OCI-M1 (cell line): Measurements from ENCODE around the gene CHML.

ENCODE experiments used
- DNase-seq: peaks from one replicate; lab custom pipeline; 2025; lab: John Stamatoyannopoulos, UW

The CHML gene

DNA sequence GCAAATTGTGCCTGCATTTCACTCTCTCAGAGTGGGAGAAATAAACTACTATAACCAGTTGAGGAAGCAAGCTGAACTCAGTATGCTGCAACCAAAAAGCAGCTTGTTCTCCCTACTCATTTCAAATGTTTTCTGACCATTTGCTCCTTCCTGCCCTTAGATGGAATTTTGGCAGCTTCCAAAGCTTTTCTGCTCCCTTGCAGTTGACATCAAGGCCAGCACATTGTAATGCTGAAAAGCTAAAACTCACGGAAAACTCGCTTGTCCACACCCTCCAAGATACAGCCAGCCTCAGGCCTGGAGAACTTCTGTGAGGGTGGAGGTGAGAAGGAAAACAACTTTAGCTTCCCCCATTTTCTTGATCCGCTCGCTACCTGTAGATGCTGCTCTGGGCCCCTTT, 5.0 kb upstream of the CHML start:
- no peak for DNase-seq

DNA sequence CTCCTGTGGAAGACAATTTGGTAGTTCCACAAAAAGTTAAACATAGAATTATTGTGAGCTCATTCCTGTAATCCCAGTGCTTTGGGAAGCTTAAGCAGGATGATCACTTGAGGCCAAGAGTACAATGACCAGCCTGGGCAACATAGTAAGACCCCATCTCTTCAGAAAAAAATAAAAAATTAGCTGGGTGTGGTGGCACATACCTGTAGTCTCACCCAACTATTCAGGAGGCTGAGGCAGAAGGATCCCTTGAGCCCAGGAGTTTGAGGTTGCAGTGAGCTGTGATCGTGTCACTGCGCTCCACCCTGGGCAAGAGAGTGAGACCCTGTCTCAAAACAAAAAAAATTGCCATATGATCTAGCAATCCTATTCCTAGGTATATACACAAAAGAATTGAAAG, 4.1 kb upstream of the CHML start:
- no peak for DNase-seq

DNA sequence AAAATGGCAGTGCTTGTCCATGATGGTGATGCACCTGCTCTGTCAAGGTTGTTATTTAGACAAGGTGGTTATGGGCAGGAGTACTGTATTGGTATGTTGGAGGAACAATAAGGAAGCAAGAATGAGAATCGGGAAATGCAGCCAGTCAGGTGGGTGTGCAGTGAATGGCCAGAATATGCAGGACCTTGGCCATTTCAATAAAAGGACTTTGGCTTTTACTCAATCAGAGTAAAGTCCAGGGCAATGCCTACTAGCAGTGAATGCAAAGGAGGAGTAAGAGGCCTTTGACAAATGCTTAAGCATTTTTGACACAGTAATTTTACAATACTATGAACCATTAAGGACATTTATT, 2.4 kb upstream of the CHML start:
- DNase-seq: no peak

DNA sequence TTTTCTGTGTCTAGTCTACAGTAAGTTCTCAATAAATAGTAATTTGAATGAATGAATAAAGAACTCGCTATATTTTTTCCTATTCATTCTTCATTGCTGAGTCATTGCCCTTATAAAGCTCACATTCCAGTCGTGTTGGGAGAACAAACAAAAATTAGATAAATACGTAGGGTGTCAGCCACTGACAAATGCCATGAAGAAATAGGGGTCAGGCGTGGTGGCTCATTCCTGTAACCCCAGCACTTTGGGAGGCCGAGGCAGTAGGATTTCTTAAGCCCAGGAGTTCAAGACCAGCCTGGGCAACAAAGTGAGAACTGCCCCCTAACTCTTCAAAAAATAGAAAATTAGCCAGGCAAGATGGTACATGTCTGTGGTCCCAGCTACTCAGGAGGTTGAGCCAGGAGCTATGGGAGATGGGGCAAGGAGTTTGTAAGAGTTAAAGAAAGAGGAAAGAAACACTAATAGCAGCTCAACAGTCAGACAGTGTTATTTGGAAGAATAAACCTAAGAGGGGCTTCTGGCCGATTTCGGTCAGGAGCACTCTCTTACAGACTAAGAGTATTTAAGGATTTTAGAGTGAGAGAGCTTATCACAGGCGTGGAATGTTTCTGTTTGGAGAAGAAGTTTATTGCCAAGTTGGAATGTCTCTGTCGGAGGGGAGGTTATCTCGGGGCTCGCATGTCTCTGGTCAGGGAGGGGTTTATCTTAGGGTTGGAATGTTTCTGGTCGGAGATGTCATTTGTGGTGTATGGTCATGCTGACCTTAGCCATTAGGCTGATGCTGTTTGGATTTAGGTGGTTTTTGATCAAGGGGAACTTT, 1.8 kb upstream of the CHML start:
- no peak for DNase-seq

- DNase-seq: peak; percentile 49
Measured at GRCh38 chr1:241640867-241641622, 876 bp upstream of the CHML start.

DNA sequence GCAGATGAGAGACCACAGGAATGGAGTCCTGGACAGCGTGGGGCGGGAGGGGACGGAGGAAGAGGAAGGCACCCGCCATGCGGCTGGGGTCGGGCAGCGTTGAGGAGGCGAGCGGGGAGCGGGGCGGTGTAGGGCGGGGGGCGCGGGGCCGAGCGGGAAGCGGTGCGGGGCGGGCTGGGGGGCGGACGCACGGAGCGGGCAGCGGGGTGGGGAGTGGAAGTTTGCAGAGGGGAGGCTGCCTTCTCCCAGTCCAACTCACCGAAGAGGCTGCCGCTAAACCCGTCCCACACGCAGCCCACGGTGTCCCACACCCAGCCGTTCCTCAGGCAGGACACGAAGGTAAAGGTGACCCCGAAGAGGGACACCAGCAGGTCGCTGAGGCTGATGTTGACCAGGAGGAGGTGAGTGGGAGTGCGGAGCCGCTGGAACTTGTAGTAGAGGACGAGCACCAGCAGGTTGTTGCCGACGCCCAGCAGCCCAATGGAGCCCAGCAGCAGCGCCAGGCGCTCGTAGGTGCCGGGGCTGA, 483 bp downstream of the CHML start:
- DNase-seq: peak; percentile 80

DNA sequence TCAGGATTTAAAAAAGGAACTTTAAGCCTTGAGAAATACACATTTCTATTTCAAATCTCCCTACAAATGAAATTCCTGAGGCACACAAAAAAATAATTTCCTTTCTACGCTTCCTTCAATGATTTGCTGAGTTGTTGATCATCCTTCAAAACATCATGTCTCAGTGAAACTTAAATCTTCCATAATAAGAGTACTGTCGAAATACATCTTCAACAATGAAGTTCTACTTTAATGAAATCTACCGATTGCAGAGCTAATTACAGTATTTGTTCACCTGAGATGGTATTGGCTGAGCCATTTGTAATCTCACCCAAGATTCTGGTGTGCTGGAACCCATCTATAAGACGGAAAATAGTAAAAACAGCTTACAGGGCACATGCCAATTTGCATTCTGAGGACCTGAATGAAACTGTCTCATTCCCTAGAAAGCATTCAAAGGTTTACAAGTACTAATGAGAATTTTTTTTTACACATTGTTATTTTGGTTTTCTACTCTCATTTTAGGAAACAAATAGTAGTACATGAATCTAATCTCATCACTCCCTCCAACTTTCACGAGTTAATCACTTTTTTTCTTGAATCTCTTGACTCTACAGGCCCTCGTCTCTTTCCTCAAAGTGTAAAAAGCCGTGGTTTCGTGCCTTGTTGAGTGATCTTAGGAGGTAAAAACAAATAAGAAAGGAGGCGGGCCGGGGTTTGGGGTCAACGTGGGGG, 1.1 kb downstream of the CHML start:
- peak; percentile 70 for DNase-seq

DNA sequence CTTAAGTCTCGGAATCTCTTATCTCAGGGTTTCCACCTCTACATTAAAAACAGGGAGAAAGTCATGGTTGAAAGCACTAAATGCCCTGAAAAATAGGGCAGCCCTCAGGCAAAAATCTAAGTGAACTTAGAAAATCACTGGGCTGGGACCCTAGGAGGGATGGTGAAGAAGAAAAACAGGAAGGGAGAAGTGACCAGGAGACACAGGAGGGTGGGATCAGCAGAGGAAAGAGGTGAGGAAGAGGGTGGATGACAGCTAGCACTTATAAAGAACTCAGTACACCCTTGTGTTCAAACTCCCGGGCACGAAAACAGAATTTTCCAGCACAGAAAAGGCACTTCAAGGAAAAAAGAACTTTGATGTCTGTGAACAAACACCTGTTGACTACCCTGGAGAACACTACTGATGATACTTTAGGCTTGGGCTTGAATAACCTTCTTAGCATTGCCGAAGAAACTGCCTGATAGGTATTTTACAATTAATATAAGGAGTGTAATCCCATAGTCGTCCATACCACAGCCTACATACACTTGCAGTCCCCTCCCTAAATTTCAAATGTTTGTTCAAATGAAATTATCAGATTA, 2.0 kb downstream of the CHML start:
- DNase-seq: peak; percentile 66

- DNase-seq: peak; percentile 66
Measured at GRCh38 chr1:241637604-241638003, 2.6 kb downstream of the CHML start.

DNA sequence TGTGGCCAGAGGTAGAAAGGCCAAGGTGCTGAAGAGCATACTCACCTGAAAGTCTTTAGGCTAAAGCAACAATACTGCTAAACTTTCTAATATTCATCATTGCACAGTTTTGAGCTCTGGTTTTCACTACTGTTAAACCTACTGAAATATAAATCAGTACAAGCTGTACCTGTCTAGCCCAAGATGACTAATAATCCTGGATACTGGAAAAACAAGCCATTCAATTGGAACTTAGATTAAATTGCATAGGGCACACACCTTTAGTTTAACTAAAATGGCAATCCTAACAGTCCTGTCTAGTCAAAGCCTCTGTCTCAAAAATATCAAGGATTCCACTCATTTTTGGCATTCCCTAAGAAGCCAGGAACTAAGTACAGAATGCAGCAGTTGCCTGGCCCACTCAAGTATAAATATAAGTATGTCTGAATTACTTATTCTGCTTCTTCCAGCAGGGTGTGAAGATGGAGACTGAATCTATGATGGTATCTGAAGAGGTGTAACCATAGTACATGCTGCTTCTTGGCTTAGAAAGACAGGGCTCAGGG, 3.1 kb downstream of the CHML start:
- DNase-seq: no peak

GRCh38 chr1:241636291-241636690, 3.9 kb downstream of the CHML start:
- DNase-seq: no peak

- DNase-seq: no peak
Measured at GRCh38 chr1:241635556-241636152, 4.5 kb downstream of the CHML start.

DNA sequence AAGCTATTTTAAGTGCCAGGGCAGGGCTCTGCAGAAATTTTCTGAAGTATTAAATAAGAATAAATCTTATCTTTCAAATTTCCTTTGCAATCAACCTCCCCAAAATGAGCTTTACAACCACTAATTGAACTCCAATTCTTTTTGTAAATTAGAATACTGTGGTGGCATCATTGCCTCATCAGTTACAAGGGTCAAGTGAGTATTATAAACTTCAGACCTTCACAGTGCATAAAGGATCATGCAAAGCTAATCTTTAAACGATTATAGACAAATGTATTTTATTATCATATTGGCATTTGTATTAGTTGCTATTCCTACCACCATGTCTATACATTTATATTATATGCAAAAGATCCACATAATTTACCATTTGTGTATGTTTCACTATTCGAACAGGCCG, 7.2 kb downstream of the CHML start:
- DNase-seq: no peak

DNA sequence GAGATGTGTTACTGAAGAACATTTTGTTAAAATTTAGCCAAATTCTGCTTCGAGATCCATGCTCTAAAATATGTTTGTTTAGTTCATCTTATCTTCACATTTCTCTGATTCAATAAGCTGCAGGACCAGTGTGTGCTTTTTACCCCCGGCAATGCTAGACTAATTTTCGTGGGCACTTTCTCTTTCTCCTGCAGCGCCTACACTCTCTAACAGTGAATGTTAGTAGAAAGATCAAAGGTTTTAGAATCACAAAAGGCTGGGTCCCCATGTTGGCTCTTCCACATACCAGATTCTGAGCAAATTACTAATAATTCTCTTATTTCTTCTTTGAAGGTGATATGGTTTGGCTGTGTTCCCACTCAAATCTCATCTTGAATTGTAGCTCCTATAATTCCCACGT, 8.5 kb downstream of the CHML start:
- DNase-seq: no peak

DNA sequence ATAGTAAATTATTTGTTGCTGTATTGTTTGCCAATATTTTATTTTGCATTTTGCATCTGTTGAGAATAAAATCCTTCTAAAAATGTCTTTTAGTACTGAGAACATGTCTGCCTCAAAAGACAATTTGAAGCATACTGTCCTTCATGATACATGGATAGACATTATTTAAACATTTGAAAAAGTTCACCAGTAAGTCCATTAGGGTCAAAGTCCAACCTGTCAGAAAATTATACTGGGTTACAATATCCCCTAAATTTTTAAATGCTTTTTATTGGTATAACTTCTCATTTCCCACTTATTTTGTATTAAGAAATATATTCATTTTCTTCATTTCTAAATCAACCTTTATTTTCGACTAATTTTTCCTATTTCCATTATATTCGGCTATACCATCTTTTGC, 9.3 kb downstream of the CHML start:
- no peak for DNase-seq

DNA sequence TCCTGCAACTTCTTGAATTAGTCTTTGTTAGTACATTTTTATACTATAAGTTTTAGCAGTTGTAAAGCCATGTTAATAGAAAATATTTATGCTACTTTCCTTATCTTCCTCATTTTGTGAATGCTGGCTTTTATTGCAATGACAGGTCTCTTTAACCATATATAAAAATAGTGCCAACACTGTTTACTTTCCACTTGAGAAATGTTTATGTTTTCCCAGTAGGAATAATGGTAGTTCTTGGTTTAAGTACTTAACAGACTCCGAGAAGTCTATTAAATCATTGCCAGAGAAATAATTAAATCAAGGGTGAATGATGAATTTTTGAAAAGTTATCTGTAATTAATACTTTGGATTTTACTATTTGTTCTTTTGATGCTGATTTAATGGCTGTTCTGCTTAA, 9.7 kb downstream of the CHML start:
- DNase-seq: no peak

DNA sequence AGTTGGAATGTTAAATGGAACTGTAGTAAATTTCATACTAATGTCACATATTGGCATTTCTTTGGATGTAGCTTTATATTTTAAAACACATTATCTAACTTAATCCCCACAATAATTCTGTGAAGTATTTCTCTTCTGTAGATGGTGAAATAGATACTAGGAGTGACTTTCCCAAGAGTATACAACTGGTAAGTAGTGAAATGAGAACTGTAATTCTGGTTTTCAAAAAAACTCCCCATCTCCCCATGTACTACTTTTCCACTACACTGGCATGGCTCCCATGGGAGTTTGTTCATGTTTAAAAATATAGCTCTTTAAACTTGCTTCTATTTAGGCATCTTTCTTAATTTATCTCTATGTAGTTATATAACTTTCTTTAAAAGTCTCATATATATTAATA, 10.2 kb downstream of the CHML start:
- DNase-seq: no peak

DNA sequence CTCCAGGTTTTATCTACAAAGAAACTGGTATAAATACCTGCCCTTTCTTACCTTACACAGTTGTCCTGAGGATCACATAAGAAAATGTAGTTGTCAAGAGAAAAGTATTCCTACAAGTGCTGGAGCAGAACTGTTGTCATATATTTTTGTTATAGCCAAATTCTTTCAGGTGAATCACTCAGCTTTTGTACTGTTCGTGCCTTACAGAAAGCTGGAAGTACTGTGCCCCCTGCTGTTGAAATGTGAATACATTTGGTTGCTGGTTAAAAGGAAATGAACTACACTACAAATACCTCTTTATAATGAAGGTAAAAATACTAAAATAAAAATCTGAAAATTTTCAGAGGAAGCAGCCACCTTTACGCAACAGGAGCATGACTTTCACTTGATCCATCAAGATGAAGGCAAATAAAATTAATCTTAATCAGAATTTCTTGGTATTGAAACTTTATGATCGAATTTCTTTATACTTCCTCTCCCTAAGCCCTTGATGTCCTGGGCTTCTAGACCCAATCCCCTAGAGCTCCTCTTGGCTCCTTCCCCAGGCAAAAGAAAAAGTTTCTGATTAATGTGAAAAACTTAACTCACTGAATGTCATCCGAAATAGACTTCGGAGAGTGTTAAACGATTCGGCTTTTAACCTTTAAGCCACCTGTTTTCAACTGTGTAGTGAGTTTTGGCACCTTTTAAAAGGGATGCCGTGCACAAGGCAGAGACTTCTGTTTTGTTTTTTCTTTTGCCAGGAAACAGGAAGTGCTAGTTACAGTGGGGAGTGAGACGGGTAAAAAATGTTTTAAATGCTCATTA, 12.5 kb downstream of the CHML start:
- peak; percentile 83 for DNase-seq

DNA sequence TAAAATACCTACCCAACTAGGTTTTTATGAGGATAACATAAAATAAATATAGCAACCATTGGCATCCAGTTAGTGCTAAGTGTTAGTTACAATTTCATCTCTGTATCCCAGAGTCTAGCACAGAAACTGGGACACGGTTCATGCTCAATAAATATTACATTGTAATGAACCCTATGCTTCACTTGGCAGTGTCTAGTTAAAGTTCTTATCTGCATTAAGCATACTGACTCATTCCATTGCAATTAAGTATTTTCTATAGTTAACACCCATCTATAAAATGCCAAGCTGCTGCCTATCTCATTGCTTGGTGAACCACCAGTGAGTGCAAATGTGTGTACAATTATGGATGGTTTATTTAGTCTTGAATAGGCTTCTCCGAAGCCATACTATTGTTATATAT, 15.2 kb downstream of the CHML start:
- no peak for DNase-seq

- DNase-seq: no peak
Measured at GRCh38 chr1:241622669-241623068, 17.5 kb downstream of the CHML start.

DNA sequence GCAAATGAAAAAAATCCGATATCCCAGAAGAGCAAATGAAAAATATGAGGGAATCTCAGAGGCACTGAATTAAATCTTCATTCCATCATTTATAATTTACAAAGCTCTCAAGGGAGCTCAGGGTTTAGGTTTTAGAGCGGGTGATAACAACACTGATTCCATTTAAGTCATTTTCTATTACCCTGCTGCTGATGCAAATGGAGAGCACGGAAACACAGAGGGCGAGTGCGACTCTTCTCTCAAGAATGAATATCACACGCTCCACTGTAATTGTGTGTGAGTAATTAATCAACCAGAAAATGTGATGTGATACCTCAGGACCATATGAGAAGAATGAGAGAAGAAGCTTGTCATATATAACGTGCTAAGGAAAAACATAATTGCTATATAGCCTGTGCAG, 22.7 kb downstream of the CHML start:
- no peak for DNase-seq
